Stimulated activated memory B cell treated with anti-CD40 and anti-IgM and Interleukin-4, amounts not matched to agents 10 μg/mL and 1 μg/mL and 100 μg/mL, for 72 hours (primary cell): ENCODE measurements around the gene NCKIPSD.

Source experiments
- ATAC-seq: fragments of 150-1000 bp; cut with Tn5 transposase; 2 replicates; pipeline ENCODE4 v1.10.0; 2021
- H3K27ac Mint-ChIP-seq: one replicate; pipeline ENCODE4 v1.8.0; 2022; ENCODE audit warnings: mild to moderate bottlenecking, mixed read lengths
- H3K27me3 Mint-ChIP-seq: one replicate; pipeline ENCODE4 v1.8.0; 2022; ENCODE audit warnings: mixed read lengths
- H3K36me3 Mint-ChIP-seq: one replicate; pipeline ENCODE4 v1.8.0; 2022; ENCODE audit warnings: mixed read lengths
- H3K4me1 Mint-ChIP-seq: one replicate; pipeline ENCODE4 v1.8.0; 2022; ENCODE audit warnings: mixed read lengths
- H3K4me3 Mint-ChIP-seq: one replicate; pipeline ENCODE4 v1.8.0; 2022; ENCODE audit warnings: mild to moderate bottlenecking, moderate library complexity, mixed read lengths
- H3K9me3 Mint-ChIP-seq: one replicate; pipeline ENCODE4 v1.8.0; 2022; ENCODE audit warnings: mixed read lengths

The NCKIPSD gene

DNA sequence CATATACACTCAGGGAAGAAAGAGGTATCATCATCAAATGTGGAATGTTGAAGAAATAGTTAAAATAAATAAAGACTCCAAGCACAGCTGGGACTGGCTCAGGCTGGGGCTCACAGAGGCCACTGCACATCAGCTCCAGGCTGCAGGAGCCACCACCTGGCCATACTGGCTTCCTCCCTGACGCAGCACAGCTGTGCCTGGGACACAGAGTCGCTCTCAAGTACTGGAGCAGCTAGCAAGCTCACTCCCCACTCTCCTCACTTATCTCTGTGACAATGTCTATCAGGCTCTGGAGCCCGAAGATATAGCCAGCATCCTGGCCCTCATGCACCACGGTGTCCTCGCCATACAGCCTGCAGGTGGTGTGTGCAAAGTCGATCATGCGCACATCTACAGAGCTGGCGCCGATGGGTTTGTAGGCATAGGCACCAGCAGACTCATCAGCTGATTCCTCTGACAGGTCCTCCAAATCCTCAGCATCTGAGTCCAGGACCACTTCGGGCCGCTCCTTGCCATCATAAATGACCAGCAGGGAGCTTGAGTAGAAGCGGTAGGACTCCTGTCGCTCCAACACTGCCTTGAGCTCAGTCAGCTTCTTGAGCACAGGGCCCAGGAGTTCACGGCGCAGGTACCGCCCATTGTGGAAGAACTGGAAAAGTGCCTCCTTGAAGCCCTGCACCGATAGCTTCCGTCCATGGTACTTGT is 2.5 kb upstream of the NCKIPSD start:
- Mint-ChIP-seq H3K9me3 (no peaks in the 10 kb centered on the region), H3K4me1 (peaks cover 27% of the 10 kb centered on the region), H3K27ac (no peak overlapping the region), H3K36me3 (peaks cover 33% of the 10 kb centered on the region), H3K4me3 (no peak overlapping the region), H3K27me3 (no peaks in the 10 kb centered on the region)
- no peak for ATAC-seq

DNA sequence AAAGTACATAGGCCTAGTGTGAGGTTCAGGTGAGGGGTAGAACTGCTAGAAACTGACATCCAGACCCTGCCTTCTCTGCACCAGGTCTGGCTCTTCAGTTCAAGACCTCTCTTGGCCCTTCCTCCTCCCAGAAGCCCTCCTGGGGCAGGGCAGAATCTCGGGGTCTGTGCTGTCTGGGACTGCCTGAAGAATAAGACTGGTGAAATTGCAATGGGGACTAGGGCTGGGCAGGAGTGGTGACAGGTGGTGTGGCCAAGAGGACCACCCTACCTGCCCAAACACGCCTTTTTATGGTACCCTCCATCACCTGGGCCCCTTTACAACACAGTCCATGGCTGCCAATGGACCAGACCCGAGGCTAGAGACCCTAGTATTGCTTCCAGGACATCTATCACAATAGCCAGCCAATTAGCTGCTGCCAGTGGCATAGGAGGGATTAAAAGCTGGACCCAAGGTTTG is 1.5 kb upstream of the NCKIPSD start:
- H3K36me3 Mint-ChIP-seq: peaks cover 34% of the 10 kb centered on the region
- H3K9me3 Mint-ChIP-seq: no peaks in the 10 kb centered on the region
- no peak overlapping the region for H3K4me3 Mint-ChIP-seq
- H3K27ac Mint-ChIP-seq: no peak overlapping the region
- ATAC-seq: no peak
- H3K4me1 Mint-ChIP-seq: peaks cover 27% of the 10 kb centered on the region
- H3K27me3 Mint-ChIP-seq: no peaks in the 10 kb centered on the region

DNA sequence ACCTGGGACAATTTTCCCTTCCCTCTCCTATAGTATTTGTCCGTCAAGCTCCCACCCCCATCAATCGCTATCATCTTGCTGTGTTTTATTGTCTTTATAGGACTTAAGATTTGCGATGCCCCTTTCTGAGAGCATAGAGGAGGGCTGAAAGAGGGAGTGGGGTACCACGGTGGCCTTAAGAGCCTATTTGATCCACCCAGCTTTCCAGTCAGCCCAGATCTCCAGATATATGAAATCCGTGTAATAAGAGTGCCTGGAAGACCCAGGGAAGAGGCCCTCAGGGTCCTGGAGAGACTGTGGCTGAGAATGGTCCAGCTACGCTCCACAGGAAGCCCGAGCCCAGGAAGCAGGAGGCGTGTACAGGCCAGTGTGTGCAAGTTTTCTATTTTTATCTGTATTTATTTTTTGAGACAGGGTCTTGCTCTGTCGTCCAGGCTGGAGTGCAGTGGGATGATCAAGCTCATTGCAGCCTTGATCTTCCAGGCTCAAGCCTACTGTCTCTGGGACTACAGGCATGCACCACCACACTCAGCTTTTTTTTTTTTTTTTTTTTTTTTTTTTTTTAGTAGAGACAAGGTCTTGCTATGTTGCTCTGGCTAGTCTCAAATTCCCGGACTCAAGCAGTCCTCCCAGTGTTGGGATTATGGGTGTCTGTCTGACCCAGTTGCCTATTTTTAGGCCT is 964 bp upstream of the NCKIPSD start:
- Mint-ChIP-seq H3K27ac (peak overlapping the region; percentile 84), H3K4me1 (peaks cover 27% of the 10 kb centered on the region), H3K36me3 (peaks cover 39% of the 10 kb centered on the region), H3K4me3 (peak overlapping the region; percentile 89), H3K9me3 (no peaks in the 10 kb centered on the region), H3K27me3 (no peaks in the 10 kb centered on the region)
- ATAC-seq: no peak

DNA sequence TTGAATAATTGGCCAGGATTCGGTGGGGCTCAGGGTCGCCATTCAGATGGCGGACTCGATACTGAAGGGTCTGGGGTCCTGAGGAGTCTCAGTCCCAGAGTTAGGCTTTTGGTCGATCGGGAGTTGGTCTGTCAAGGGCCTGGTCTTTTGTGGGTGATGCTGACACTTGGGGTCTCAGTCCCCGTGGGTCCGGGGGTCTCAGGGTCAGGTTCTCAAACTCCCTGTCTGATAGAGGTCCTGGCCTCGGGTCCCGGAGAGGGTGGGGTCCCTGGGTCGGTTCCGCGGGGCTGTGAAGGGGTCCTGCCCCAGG is 467 bp downstream of the NCKIPSD start:
- Mint-ChIP-seq H3K4me3 (peak overlapping the region; percentile 89), H3K27ac (peak overlapping the region; percentile 84), H3K4me1 (peaks cover 37% of the 10 kb centered on the region), H3K36me3 (peaks cover 40% of the 10 kb centered on the region), H3K27me3 (no peaks in the 10 kb centered on the region), H3K9me3 (no peaks in the 10 kb centered on the region)
- ATAC-seq: no peak

- Mint-ChIP-seq H3K4me1 (peaks cover 43% of the 10 kb centered on the region), H3K27ac (peak overlapping the region; percentile 84), H3K4me3 (peak overlapping the region; percentile 89), H3K9me3 (no peaks in the 10 kb centered on the region), H3K27me3 (no peaks in the 10 kb centered on the region), H3K36me3 (peaks cover 36% of the 10 kb centered on the region)
- ATAC-seq: no peak
These were observed 1.1 kb downstream of the NCKIPSD start for GRCh38 chr3:48684480-48685143.

DNA sequence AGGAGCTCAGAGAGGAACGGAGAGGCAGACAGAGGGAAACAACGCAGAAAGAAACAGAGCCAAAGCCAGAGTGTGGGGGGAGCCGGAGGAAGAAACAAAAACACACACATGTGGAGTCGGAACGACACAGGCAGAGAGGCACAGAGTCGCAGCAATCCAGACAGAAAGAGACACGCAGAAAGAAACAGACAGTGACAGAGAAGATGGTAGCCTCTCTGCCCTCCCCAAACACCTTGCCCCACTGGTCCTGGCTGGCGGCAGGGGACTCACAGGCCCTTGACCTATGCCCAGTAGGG is 1.7 kb downstream of the NCKIPSD start:
- Mint-ChIP-seq H3K27ac (no peak overlapping the region), H3K4me1 (peaks cover 46% of the 10 kb centered on the region), H3K4me3 (no peak overlapping the region), H3K36me3 (peaks cover 36% of the 10 kb centered on the region), H3K9me3 (no peaks in the 10 kb centered on the region), H3K27me3 (no peaks in the 10 kb centered on the region)
- no peak for ATAC-seq

- no peak overlapping the region for H3K27ac Mint-ChIP-seq
These were observed 2.9 kb downstream of the NCKIPSD start for GRCh38 chr3:48682786-48683185.

DNA sequence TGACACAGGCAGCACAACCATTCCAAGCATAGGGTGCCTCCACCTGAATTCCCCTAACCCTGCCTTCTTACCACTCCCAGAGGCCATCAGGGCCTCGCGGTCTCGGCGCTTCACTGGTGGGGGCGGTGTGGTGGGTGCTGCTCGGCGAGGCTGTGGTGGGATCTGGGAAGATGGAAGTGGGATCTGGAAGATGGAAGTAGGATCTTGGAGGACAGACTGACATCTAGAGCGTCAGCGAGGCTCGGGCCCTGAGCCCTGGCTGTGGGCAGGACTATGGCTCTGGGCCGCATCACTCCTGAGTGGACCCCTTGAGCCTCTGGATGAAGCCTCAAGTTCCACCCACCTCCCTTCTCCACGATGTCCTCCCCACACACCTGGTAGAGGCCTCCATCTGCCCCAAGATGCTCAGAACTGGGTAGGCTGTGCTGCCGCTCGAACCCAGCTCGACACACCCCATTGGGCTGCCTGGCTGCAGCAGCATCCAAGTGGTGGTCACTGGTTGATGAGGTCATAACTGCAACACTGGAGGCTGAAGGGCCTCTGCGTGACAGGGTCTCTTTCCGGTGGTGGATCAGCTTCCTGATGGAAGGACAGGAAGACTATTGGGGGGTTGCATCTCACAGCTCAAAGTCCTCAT is 3.6 kb downstream of the NCKIPSD start:
- peaks cover 39% of the 10 kb centered on the region for H3K36me3 Mint-ChIP-seq
- no peaks in the 10 kb centered on the region for H3K27me3 Mint-ChIP-seq
- peaks cover 46% of the 10 kb centered on the region for H3K4me1 Mint-ChIP-seq
- no peak overlapping the region for H3K27ac Mint-ChIP-seq
- H3K9me3 Mint-ChIP-seq: no peaks in the 10 kb centered on the region
- ATAC-seq: no peak
- no peak overlapping the region for H3K4me3 Mint-ChIP-seq

More at GRCh38 chr3:48682786-48683185, 2.9 kb downstream of the NCKIPSD start:
- H3K36me3 Mint-ChIP-seq: peaks cover 36% of the 10 kb centered on the region
- H3K9me3 Mint-ChIP-seq: no peaks in the 10 kb centered on the region
- ATAC-seq: no peak
- peaks cover 46% of the 10 kb centered on the region for H3K4me1 Mint-ChIP-seq
- no peaks in the 10 kb centered on the region for H3K27me3 Mint-ChIP-seq
- H3K4me3 Mint-ChIP-seq: no peak overlapping the region

DNA sequence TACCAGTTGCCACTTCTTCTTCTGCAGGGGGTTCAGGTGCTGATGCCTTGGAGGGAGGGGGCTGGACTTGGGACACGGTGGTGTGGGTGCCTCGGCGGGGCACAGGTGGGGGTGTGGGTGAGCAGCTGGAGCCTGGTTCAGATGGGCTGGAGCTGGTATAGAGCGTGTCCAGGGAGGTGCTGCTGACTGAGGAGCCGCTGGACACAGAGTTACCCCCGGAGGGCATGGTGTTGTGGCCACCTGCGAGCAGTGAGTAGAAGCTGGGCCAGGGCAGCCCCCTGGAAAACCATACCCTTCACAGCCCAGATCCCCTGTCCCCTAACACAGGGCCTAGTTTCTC is 4.2 kb downstream of the NCKIPSD start:
- ATAC-seq: no peak
- Mint-ChIP-seq H3K27me3 (no peaks in the 10 kb centered on the region), H3K9me3 (no peaks in the 10 kb centered on the region), H3K4me3 (no peak overlapping the region), H3K36me3 (peaks cover 40% of the 10 kb centered on the region), H3K4me1 (peaks cover 43% of the 10 kb centered on the region), H3K27ac (no peak overlapping the region)

GRCh38 chr3:48680811-48681540 is 4.7 kb downstream of the NCKIPSD start:
- ATAC-seq: no peak
- H3K27ac Mint-ChIP-seq: no peak overlapping the region
- peaks cover 40% of the 10 kb centered on the region for H3K36me3 Mint-ChIP-seq
- H3K27me3 Mint-ChIP-seq: no peaks in the 10 kb centered on the region
- H3K4me1 Mint-ChIP-seq: peaks cover 37% of the 10 kb centered on the region
- H3K9me3 Mint-ChIP-seq: no peaks in the 10 kb centered on the region
- no peak overlapping the region for H3K4me3 Mint-ChIP-seq

DNA sequence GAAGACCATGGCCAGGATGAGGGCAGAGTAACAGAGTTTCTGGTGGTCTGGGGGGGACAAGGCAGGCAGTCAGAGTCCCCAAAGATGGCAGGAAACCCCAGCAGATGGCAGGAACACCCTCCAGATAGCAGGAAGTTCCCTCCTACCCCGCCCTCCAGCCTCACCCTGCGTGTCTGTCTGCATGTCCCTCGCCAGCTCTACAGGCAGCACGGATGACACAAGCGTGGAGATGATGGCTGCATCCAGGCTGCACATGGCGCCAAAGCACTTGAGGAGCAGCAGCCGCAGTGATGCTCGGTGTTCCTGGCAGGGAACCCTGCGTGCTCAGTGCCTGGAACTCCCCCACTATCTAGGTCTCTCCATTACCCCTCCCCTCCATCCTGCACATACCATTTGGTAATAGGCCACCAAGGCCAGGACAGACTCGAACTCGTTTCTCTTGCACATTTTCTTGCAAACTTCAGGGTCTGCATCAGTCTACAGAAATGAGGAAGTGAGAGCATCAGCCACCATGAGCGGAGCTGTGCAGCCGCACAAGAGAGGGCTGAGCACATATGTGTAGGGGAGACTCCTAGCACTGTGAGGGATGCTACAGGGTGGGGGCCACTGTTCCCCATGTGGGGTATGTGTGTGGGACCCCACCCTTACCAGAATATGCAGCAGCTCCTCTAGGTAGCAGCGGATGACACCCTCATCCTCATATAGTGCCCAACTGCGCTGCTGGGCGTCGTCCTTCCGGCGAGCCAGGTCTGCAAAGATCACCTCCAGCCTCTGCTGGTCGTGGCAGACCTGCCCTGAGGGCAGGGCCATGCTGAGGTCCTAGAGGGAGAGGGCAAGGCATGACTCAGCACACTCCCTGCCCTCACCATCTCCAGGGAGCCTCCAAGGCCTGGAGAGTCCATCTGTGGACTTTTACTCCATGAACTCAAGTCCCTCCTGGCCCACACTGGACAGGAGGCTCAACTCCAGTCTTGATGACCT is 6.0 kb downstream of the NCKIPSD start:
- H3K27ac Mint-ChIP-seq: no peak overlapping the region

DNA sequence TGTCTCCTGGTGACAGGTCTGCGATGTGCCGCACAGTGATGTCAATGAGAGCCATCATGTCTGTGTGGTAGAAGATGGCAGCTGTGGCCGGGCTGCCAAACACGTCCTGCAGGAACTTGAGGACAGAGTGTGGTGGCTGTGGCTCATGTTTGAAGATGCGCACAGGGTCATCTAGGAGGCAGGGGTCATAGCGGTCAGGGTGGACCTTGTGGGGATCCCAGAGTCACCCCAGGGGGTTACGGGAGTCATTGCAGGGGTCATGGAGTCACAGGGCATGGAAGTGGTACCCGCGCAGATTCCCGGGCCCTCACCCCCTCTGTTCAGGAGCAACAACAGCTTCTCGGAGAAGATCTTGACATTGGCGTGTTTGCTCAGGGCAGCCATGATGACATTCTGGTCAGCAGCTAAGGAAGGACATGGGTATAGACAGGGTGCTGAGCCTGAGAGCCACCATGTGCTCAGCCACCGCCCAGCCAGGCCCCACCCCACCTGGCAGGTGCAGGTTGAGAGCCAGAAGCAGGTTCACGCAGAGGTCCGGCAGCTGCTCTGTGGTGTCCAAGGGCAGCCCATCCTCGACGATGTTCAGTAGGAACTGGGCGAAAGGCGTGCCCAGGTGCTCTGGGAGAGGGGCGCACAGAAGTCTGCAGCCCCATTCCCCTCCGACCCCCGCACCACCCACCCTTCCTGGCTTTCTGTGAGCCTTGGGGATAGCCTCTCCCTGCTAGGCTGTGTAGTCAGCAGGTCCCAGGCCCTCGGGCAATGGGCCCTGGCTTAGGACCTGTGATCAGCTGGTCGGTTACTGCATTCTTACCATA is 6.9 kb downstream of the NCKIPSD start:
- peaks cover 43% of the 10 kb centered on the region for H3K36me3 Mint-ChIP-seq
- no peaks in the 10 kb centered on the region for H3K27me3 Mint-ChIP-seq
- peaks cover 23% of the 10 kb centered on the region for H3K4me1 Mint-ChIP-seq
- H3K27ac Mint-ChIP-seq: no peak overlapping the region
- H3K9me3 Mint-ChIP-seq: no peaks in the 10 kb centered on the region
- no peak overlapping the region for H3K4me3 Mint-ChIP-seq
- no peak for ATAC-seq

More for the DNA sequence above, 6.0 kb downstream of the NCKIPSD start:
- no peaks in the 10 kb centered on the region for H3K9me3 Mint-ChIP-seq
- H3K36me3 Mint-ChIP-seq: peaks cover 40% of the 10 kb centered on the region
- peak; percentile 83 for ATAC-seq
- peaks cover 32% of the 10 kb centered on the region for H3K4me1 Mint-ChIP-seq
- no peaks in the 10 kb centered on the region for H3K27me3 Mint-ChIP-seq
- H3K4me3 Mint-ChIP-seq: no peak overlapping the region

- no peak for ATAC-seq
- peaks cover 45% of the 10 kb centered on the region for H3K36me3 Mint-ChIP-seq
These were observed 7.7 kb downstream of the NCKIPSD start for GRCh38 chr3:48678056-48678455.

More at GRCh38 chr3:48678056-48678455, 7.7 kb downstream of the NCKIPSD start:
- peaks cover 21% of the 10 kb centered on the region for H3K4me1 Mint-ChIP-seq
- no peaks in the 10 kb centered on the region for H3K9me3 Mint-ChIP-seq
- no peak overlapping the region for H3K4me3 Mint-ChIP-seq
- H3K27me3 Mint-ChIP-seq: no peaks in the 10 kb centered on the region
- no peak overlapping the region for H3K27ac Mint-ChIP-seq
